HG03045 (cell line): Measurements from ENCODE around the gene RBMS1.

Experiments used
- ATAC-seq: cut with Tn5 transposase; IDR thresholded peaks from one replicate; pipeline ENCODE4 v1.9.1; 2021; ENCODE audit warnings: mild to moderate bottlenecking, moderate library complexity; ENCODE audit not compliant: unreplicated experiment

Gene RBMS1

GRCh38 chr2:160417745-160418397 lies 75.7 kb downstream of the RBMS1 start:
- ATAC-seq = no peak

- ATAC-seq = no peak
Measured at GRCh38 chr2:160415991-160416390, 77.6 kb downstream of the RBMS1 start.

- no peak for ATAC-seq
Measured at GRCh38 chr2:160411955-160412354, 81.7 kb downstream of the RBMS1 start.

- no peak for ATAC-seq
Measured at GRCh38 chr2:160411167-160411566, 82.4 kb downstream of the RBMS1 start.

GRCh38 chr2:160409480-160409879 lies 84.1 kb downstream of the RBMS1 start:
- ATAC-seq = no peak

GRCh38 chr2:160408959-160409291 lies 84.7 kb downstream of the RBMS1 start:
- no peak for ATAC-seq

- no peak for ATAC-seq
Measured at GRCh38 chr2:160408173-160408958, 85.2 kb downstream of the RBMS1 start.

GRCh38 chr2:160407393-160408172 lies 86.0 kb downstream of the RBMS1 start:
- peak; percentile 65 for ATAC-seq

GRCh38 chr2:160406591-160407392 lies 86.8 kb downstream of the RBMS1 start:
- peak; percentile 56 for ATAC-seq

- no peak for ATAC-seq
Measured at GRCh38 chr2:160405077-160405867, 88.3 kb downstream of the RBMS1 start.

GRCh38 chr2:160402997-160403979 lies 90.3 kb downstream of the RBMS1 start:
- no peak for ATAC-seq

- no peak for ATAC-seq
Measured at GRCh38 chr2:160402501-160402900, 91.1 kb downstream of the RBMS1 start.

- no peak for ATAC-seq
Measured at GRCh38 chr2:160401895-160402294, 91.7 kb downstream of the RBMS1 start.

GRCh38 chr2:160399880-160400279 lies 93.7 kb downstream of the RBMS1 start:
- ATAC-seq = no peak

GRCh38 chr2:160397530-160397865 lies 96.1 kb downstream of the RBMS1 start:
- ATAC-seq = no peak

- ATAC-seq = peak; percentile 99
Measured at GRCh38 chr2:160394153-160394552, 99.5 kb downstream of the RBMS1 start.

- ATAC-seq = no peak
Measured at GRCh38 chr2:160392201-160392600, 101.4 kb downstream of the RBMS1 start.

GRCh38 chr2:160390544-160391455 lies 102.8 kb downstream of the RBMS1 start:
- no peak for ATAC-seq
